ENCODE data around the gene MACROH2A1.

The MACROH2A1 gene

DNA sequence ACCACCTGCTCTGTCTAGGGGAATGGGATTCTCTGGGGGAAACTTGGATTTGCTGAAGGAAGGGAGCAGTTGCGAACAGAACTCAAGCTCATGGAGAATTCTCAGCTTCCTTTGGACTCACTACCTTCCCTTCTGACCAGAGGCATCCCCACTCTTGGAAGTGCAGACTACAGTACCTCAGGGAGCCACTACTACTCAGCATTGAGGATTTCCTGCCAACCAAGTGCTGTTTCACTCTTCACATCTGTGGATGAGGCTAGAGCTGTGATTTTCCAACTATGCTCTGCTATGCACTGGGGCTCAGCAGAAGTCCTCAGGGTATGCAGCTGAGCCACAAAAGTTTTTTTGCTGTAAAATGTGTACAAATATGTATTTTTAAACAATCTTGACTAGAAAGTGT, 43.9 kb downstream of the MACROH2A1 start:
- no peak for DNase-seq (ENCODE audit: low read depth in 2 of 2)

DNA sequence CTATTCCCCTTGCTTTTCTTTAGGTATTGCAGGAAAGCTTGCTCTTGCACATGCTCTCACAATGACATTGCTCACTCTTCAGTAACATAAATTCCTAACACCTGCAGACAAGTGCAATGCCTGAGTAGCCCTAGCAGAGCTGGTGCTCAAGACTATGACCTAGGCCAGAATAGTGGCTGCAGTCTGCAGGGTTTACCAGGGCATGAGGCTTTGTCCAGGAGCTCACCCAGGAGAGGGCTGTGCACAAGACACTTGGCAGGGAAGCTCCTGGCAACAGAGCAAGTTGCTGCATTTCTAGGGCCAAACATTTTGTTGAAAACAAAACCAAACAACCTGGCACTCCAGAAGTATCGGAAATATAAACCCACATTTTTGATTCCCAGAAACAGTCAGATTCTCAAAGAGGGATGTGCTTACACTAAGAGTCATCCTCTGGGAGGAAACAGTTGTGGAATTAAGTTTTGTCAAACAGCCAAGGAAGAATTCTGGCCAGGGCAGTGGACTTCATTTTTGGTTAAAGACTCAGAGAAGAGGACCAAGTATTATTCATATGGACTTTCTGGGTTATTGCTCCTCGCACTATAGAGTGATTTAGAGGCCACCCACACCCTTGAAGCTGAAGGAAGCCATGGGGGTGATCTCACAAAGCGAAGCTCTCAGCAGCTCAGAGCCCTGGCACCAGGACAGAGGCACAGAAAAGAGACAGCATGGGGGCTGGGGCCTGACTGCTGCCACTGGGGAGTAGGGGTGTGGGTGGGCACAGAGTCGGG, 44.9 kb downstream of the MACROH2A1 start:
- no peak for DNase-seq (ENCODE audit: low read depth in 2 of 2)

DNA sequence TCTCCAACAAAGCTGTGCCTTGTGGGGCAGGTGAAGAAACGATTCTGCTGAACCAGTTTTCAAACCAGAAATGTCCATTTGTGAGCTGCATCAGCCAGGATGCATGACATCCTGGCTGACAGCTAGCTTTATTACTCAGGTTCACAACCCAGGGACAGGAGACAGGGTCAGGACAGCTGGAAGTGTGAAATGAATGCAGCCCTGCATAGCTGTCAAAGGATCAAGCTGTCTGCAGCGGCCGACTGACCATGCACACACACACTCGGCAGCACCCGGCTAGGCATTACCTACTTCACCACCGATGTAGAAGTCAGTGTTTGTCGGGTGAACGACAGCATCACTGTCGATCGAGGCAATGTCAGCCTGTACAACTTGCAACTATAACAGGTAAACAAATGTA, 48.5 kb downstream of the MACROH2A1 start:
- DNase-seq (ENCODE audit: low read depth in 2 of 2): no peak

DNA sequence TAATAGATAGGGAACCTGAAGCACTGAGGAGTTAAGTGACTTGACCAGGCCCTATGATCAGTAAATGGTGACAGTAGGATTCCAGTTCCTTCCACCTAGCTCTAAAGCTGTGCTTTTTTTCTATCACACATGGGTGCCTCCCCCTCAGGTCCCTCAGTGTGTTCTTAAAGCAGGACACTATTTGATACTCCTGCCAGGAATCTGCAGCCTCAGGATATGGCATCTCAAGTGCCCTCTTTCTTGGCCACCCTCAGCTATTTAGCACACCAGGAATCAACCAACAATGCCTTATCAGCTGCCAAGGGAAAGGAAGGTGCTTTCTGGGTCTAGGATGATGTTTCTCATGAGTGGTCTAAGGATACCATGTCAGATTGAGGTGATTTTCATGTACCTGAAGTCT, 49.1 kb downstream of the MACROH2A1 start:
- DNase-seq (ENCODE audit: low read depth in 2 of 2): no peak

DNA sequence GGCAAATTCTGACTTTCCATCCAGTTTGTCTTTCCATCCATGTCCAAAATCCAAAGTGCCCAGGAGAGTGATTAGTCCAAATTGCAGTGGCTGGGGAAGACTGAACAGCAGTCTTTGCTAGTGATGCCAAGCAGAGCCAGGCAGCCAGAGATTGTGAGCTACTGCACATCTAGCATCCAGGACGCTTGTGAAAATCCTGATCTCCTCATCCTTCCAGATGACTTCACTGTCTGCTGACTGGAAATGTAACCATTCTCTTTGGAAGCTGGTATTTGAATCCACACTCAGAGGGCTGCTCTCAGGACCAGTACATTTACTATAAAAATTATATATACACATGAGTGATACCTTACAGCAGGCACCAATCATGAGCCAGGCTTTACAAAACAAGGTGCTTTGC, 49.6 kb downstream of the MACROH2A1 start:
- DNase-seq (ENCODE audit: low read depth in 2 of 2): no peak

DNA sequence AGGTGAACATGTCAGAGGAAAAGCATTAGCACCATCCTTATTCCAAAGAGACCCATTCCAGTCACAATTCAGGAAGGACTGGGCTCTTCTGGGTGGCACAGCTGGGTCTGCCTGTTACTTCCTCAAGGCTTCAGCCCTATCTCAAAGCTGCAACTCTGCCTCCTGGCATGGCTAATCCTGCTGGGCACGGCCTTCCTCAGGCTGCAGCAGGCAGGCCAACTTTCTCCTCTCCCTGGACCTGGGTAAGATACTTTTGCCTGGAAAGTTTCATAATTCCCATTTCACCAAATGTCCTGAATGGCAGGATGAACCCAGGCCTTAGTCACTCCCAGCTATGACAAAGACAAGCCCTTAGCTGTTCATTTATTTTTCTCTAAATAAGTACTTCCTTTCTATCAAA, 50.1 kb downstream of the MACROH2A1 start:
- DNase-seq (ENCODE audit: low read depth in 2 of 2): no peak

DNA sequence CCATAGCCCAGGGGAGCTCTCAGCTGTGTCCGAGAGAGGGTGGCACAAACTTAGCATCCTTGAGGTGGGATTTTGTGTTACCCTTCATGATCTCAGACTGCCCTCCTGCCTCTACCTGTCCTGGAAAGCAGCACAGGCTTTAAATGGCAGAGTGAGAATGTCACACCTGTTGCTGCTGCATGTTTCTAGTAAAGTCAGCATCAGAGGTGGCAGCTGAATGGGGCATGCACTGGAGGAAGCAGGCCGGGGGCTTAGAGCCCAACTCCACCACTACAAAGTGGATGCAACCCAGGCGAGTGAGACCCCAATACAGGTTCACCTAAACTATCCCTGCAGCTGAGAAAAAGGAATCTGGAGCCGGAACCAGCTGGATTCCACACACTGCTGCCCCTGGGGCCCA, 51.6 kb downstream of the MACROH2A1 start:
- DNase-seq (ENCODE audit: low read depth in 2 of 2): no peak

DNA sequence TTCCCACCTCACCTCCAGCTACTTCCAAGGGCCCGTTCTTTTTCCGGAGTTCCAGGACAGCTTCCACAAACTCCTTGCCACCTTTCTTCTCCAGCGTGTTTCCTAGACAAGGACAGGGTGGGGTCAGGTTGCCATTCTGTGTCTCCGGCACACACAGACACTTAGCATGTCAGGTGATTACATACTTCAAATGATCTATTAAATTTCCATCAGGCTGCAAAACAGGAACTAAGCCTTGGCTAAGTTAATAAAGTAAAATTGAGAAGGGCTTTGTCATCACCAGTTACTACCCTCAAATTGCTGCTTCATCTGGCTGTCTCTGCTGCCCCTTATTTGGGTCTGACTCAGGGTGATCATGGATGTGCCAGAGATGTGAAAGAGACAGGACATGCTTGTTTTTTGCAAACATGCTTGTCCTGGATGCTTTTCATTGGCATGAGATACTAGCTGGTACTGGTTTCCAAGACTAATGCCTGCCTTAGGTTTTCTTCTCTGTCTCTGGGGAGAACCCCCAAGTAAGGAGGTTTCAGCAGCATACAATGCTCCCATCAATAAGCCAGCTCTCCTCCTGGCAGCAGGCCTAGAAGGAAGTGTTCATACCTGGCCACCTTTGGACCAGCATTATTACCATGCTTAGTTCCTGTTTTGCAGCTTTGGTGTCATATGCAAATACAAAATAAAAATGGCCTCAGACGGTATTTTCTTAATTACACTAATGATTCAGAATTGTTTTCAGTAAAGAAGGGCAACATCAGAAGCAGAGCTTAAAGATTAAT, 52.9 kb downstream of the MACROH2A1 start:
- no peak for DNase-seq (ENCODE audit: low read depth in 2 of 2)

DNA sequence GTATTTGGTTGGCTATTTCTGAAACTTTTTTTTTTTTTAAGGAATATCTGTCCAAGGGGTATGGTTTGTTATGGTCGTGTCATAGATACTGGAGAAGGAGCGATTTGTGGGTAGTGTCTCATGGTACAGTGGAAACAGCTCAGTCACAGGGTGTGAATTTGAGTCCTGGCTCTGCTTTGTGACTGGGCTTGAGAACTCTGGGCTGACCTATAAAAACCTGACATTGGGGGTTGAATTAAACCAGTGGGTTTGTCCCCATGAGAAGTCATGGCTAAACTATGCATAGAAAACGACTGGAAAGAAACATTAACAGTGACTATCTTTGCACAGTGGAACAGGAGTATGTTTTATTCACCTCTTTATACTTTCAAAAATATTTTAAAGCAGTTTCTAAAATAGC, 54.7 kb downstream of the MACROH2A1 start:
- no peak for DNase-seq (ENCODE audit: low read depth in 2 of 2)

DNA sequence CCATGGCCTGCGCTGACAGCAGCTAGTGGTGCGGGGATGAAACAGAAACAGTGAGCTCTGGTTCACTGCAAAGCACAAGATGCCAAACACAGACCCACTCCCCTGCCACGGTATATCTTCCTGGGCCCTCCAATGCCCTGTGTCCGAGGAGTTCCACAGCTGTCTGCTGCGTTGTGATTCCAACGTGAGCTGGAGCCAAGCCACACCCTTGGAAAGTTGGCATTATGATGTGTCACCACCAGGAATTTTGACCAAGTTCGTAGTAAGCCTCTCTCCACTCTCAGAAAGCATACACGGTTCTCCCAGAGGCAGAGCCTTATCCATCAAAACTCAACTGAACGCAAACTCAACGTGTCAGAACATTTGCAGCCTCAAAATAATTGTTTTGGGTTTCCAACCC, 55.6 kb downstream of the MACROH2A1 start:
- DNase-seq (ENCODE audit: low read depth in 2 of 2): no peak

DNA sequence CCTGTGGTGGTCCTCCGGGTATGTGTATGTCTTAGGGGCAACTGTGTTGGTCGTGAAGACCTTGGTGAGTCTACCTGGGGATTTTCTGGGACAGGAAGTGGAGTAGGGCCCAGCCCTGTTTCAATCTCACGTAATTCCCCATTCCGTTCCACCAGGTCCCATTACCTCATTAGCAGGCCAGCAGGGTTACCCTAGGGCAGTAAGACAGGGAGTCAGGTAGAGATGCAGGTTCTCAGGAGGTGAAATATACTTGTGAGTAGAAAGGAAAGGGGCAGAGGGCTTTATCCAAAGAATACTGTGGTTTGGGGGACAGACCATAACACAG, 56.5 kb downstream of the MACROH2A1 start:
- DNase-seq (ENCODE audit: low read depth in 2 of 2): no peak

DNA sequence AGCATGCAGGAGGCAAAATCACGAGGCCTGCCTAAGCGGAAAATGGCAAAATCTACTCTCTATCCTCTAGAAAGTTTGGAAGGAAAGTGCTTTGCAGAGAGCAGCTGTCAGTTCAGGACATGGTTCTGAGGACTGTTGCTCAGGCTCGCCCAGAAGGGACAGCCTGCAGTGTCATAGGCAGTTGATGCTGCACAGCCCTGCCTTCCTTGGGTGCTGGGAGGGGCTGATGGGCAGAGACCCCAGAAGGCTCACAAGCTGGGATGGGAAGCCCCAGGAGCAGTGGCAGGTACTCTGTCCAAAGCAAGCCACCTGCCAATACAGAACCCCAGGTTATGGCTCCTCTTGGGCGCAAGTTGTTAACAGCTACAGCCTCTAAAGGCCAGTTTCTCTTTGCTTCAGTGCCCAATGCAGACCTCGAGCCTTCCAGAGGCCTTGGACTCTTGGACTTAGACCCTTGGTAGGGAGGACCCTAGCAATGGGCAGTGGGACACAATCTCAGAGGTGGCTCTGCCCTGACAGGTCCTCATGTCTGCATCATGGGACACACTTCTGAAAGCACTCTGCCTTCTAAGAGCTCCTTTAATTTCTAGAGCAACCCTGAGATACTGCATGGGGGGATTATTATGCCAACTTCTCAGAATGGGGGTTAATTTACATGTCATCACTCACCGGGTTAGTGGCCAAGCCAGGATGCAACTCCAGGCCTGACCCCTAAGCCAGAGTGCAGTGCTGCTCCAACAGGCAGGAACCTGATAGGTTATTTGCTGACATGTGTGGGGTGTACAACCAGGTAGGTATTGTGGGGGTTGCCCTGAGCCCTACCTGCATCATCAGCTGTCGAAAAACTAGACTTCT, 57.1 kb downstream of the MACROH2A1 start:
- DNase-seq (ENCODE audit: low read depth in 2 of 2): no peak

DNA sequence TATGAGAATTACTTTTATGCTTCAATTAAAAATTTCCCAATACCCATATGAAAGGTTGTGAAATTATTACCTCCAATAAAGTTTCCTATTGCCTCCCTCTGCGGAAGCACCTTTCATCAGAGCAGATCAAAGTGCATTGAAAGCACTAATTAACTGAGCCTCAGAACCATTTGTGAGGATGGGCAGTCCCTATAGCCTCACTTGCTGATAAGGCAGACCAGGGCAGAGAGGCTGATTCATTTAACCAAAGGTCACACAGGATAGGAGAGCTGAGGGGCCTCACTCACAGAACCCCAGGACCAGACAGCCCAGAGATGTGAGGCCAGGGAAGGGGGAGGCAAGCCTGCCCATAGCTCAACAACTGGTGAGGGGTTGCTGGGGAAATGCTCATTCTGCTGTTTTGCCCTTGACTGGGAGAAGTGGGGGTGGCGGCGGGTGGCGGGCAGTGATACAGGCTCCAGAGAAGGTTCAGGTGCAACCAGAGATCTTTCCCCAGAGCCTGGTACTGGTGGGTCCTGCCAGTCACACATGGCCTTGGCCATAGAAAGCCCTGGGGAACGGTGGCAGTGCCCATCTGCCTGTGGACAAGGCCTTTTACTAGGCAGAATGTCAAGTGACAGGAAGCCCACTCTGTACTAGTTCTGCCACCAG, 57.9 kb downstream of the MACROH2A1 start:
- DNase-seq (ENCODE audit: low read depth in 2 of 2): no peak

DNA sequence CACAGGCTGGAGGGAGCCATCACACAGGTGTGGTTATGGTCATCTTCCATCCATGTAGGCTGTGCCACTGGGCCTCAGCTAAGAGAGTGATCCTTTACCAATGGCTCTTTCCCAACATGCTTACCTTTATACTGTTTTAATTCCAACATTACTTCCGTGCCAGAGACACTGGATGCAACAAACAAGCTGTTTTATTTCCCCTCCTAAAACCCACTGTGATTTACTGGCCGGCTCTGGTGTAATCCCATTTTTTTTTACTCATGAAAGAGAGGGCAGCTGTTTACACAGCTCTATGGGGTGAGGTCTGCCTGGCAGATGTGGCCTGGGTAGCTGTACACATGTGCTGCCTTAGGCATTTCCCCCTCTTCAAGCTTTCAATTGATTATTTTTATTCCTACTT, 58.5 kb downstream of the MACROH2A1 start:
- DNase-seq (ENCODE audit: low read depth in 2 of 2): no peak

DNA sequence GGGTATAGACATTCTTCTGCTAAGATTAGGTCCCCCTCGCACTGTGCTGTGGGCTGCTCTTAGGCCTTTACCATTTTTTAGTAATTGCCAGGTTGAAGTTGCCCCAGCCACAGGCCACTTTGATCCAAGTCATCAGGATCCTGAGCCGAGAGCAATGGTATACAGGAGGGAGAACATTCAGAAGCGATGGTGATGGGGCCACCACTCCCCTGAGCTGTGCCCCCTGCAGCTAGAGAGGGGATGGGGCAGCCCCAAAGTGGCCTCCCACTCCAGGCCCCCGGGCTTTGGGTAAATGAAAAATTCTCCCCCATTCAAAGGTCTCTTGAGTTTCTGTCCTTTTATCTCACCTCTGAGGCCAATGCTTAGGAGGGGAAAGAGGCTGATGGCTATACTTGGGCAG, 59.4 kb downstream of the MACROH2A1 start:
- no peak for DNase-seq (ENCODE audit: low read depth in 2 of 2)

DNA sequence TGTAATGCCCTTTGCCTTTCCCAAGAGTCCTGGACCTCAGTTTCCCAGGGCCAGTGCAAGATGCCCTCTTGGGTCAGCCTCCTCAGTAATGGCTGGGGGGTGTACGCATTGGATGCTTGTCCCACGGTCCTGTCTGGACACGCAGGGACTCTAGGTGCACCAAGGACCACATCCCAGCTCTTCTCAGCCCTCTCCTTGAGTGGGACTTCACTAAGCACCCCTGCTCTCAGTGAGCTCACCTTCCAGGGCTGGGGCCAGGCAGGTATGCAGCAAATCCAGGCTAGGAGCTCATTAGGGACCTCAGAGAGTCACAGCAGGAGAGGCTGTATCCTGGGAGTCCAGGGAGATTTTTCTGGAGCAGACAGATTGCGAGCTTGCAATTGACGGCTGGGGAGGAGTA, 59.8 kb downstream of the MACROH2A1 start:
- no peak for DNase-seq (ENCODE audit: low read depth in 2 of 2)

DNA sequence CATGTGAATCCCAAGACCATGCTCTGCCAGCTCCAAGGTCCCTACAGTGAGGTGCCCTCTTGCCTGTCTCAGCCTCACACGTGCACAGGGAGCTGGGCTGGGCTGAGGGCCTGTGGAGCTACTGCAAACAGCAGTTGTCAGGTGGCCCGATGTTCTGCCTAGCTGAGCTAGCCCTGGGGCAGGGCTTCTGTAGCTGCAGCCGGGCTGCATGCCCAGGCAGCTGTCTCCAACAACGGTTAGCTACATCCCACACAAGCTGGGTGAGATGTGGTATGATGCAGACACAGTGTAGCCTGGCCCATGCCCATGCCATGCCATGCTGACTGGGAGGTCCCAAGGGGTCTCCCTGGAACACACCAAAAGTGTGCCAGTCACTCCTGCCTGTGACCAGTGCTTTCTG, 62.0 kb downstream of the MACROH2A1 start:
- DNase-seq (ENCODE audit: low read depth in 2 of 2): no peak

DNA sequence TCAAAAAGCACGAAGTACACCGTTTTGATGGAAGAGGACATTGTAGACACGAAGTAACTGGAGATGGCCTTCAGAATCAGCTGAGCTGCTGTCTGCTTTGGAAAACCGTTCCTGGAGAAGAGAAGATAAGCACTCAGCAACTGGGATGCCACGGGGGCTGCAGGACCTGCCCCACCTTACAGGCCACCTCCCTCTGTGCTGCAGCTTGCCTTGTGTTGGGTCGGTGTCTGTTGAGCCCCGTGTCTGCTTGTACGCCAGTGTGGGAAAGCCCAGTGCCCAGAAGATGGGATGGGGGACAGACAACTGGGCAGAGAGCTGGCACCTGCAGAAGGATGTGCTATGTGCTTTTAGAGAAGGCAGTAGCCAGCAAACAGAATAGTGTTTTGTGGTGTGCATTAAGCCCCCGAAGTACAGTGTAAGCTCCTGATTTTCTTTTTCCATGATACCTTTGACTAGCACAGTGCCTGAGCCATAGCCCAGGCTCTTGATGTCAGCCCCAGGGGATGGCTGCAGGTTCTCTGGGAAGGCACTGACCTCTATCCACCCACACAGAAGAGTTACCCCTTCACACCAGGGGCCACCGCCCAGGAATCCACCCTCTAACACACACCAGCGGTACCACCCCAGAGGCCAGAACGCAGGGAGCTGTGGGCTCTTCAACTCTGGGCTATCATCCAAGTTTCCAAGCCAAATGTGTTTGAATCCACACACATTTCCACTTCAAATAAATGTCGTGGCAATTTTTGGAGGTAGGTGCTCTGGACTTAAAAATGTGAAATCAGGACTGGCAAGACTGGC, 63.8 kb downstream of the MACROH2A1 start:
- no peak for DNase-seq (ENCODE audit: low read depth in 2 of 2)

DNA sequence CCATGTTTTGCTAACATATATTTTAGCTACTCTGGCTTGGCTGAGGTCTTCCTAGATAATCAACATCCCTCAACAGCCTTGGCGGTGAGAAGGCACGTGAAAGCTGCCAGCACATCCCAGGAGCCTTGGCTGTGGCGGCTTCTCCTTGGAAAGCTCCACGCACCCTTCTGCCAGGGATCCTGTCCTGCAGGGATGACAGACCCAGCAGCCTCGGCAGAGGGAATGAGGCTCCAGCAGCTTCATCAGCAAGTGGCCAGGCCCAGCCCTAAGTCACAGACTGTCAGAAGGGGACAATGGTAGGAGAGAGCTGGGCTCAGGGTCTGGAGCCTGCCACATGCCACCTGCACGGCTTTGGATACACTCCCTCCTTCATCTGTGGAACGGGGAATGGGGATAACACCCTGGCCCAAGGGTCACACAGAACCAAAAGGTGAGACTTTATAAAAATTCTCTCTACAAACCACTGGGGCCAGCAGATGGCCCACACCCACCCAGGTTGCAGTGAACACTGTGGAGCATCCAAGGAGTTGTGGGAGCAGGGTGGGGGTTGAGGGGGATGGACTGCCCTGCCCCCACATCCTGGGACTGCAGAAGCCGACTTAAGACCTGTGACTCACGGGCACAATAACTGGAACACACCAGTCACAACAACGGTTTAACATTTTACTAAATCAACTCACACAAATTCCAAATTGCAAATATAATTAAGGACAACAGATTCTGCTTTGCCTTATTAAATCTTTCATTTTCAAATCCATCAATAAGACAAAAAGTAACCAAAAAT, 65.1 kb downstream of the MACROH2A1 start:
- DNase-seq (ENCODE audit: low read depth in 2 of 2): no peak

DNA sequence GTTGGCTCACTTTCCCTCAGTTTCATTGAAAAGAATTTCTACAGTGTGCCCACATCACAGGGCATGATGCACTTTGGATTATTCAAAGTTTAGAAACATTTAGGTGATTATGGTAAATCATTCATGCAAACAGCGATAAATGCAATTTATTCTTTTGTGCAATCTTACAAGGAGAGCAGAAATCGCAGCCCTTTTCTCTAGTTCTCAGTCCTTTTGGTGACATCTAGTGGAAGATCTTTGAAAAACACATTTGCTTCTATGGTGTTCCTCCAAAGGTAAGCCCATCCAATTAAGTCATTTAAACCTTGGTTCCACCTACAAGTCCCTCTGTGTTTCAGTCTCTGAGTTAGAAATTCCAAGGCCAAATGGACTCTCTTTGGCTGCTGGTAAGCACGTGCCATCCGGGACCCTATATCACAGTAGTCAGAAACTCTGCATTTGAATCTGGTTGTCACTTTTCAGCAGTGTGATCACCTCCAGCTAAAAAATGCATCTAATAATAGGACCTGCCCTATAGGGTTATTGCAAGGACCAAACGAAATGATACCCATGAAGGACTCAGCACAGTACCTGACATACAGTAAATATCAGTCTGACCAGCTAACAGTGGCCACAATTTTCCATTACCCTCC, 66.4 kb downstream of the MACROH2A1 start:
- no peak for DNase-seq (ENCODE audit: low read depth in 2 of 2)

Measured in stimulated activated CD8-positive, alpha-beta memory T cell treated with anti-CD3 and anti-CD28 coated beads, Interleukin-7, amount 100 ng/mL, for 4 hours (primary cell).